ENCODE results near the gene HIF1AN.

Gene HIF1AN

DNA sequence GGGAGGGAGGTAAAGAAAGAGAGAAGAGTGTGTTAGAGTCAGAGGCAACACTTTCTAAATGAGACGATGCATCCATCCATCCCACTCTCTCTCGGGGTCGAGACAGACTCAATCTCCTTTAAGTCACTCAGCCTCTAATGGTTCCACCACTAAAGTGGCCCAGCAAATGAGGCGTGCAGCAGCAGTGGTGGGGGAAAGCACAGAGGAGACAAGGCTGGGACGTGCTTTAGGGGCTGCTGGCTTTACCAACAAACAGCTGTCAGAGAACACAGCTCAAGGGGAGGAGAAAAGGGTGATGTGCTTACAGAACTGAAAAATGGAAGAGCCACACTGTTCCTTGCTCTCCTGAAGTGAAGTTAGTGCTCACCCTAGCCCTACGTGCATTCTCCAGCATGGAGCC is 11.5 kb upstream of the HIF1AN start:
- peaks cover 26% of the 10 kb centered on the region for H3K27me3 ChIP-seq (ENCODE audit: insufficient read depth, low read length)
- H3K9ac ChIP-seq (ENCODE audit: low read depth, low read length) = no peak overlapping the region
- H3K4me3 ChIP-seq (ENCODE audit: low read length) = no peak overlapping the region
- peaks cover 50% of the 10 kb centered on the region for H3K36me3 ChIP-seq (ENCODE audit: insufficient read depth, low read depth, low read length)
- H3K9me3 ChIP-seq (ENCODE audit: insufficient read depth, low read depth, low read length) = no peaks in the 10 kb centered on the region
- H3K4me1 ChIP-seq (ENCODE audit: insufficient read depth, low read length) = 0 out of 2 replicates have a peak, but pooled peaks cover 6% of the 10 kb centered on the region
- H3K27ac ChIP-seq (ENCODE audit: low read length) = no peak overlapping the region

DNA sequence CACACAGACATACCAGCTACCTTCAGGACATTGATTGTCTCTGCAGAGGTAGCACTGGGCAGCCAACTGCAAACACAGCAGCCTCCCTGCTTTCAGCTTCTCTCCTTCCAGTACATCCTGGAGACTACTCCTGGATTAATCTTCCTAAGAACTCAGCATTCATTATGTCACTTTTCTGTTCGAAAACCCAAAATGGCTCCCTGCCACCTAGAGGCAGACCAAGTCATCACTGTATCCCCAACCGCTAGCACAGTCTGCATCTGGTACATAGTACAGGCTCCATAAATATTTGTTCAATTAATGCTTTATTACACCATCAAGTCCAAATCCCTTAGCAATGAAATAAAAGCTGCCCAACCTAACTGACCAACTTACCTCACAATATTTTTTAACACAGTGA is 11.1 kb upstream of the HIF1AN start:
- no peak overlapping the region for H3K27ac ChIP-seq (ENCODE audit: low read length)
- H3K36me3 ChIP-seq (ENCODE audit: insufficient read depth, low read depth, low read length) = peaks cover 50% of the 10 kb centered on the region
- H3K9me3 ChIP-seq (ENCODE audit: insufficient read depth, low read depth, low read length) = no peaks in the 10 kb centered on the region
- 0 out of 2 replicates have a peak, but pooled peaks cover 6% of the 10 kb centered on the region for H3K4me1 ChIP-seq (ENCODE audit: insufficient read depth, low read length)
- H3K4me3 ChIP-seq (ENCODE audit: low read length) = no peak overlapping the region
- no peak overlapping the region for H3K9ac ChIP-seq (ENCODE audit: low read depth, low read length)
- peaks cover 21% of the 10 kb centered on the region for H3K27me3 ChIP-seq (ENCODE audit: insufficient read depth, low read length)

DNA sequence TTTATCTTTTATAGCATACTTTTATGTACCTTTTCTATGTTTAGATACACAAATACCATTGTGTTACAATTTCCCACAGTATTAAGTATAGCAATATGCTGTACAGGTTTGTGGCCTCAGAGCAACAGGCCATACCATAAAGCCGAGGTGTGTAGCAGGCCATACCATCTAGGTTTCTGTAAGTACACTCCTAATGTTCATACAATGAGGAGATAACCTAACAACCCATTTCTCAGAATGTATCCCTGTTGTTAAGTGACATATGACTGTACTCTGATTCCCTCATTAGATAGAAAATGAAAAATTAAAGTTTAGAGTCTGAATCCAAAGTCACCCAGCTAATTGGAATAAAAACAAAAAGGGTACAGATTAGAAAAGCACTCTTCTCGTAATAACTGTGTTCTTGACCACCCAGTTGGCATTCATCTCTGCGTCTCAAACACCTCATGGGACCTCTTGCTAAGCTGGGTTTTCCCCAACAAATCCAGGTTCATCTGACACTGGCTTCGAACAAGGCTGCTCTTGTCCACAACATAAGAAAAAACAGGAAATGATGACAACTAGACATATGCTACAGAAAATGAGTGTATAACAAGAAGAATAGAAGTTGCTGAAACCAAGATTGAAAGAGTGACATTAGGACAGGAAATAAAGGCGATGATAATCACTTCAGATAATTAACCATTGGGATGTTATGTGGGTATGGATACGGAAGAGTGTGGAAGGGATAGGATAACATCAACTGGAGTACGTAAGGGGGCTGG is 7.4 kb upstream of the HIF1AN start:
- H3K4me1 ChIP-seq (ENCODE audit: insufficient read depth, low read length) = 0 out of 2 replicates have a peak, but pooled peaks cover 6% of the 10 kb centered on the region
- H3K9me3 ChIP-seq (ENCODE audit: insufficient read depth, low read depth, low read length) = no peaks in the 10 kb centered on the region
- peak overlapping the region; percentile 88 for H3K4me3 ChIP-seq (ENCODE audit: low read length)
- H3K9ac ChIP-seq (ENCODE audit: low read depth, low read length) = peak overlapping the region; percentile 89; the same call in 1 of the 2 replicates
- no peak overlapping the region for H3K27ac ChIP-seq (ENCODE audit: low read length)
- H3K27me3 ChIP-seq (ENCODE audit: insufficient read depth, low read length) = no peaks in the 10 kb centered on the region
- peaks cover 43% of the 10 kb centered on the region for H3K36me3 ChIP-seq (ENCODE audit: insufficient read depth, low read depth, low read length)

DNA sequence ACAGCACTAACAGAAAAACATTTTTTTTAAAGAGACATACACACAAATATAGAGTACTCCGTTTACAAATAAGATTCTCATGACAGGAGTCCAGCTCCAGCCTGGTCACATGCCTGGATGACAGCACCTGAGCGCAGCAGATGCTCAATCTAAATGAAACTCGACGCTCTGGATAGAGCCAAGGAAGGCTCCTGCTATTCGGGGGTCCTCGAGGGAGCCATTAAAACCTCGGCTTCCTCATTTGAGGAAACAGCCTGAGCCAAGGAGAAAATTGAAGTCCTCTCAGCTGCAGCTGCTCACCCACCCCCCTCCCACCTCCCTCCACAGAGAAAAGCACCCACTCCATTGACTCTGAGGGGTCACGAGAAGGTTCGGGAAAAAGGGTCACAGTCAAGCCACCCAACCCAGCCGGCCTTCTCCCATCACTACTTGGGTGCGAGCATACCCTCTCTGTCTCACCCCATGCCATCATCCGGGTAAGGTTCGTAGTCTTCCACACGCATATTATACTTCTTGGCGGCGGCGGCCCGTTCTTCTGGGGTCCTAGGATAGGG is 6.7 kb upstream of the HIF1AN start:
- Histone ChIP-seq H3K36me3 (ENCODE audit: insufficient read depth, low read depth, low read length) (peaks cover 36% of the 10 kb centered on the region), H3K27ac (ENCODE audit: low read length) (peak overlapping the region; percentile 1), H3K9me3 (ENCODE audit: insufficient read depth, low read depth, low read length) (no peaks in the 10 kb centered on the region), H3K9ac (ENCODE audit: low read depth, low read length) (peak overlapping the region; percentile 89; the same call in 1 of the 2 replicates), H3K27me3 (ENCODE audit: insufficient read depth, low read length) (no peaks in the 10 kb centered on the region), H3K4me3 (ENCODE audit: low read length) (peak overlapping the region; percentile 88), H3K4me1 (ENCODE audit: insufficient read depth, low read length) (0 out of 2 replicates have a peak, but pooled peaks cover 6% of the 10 kb centered on the region)

DNA sequence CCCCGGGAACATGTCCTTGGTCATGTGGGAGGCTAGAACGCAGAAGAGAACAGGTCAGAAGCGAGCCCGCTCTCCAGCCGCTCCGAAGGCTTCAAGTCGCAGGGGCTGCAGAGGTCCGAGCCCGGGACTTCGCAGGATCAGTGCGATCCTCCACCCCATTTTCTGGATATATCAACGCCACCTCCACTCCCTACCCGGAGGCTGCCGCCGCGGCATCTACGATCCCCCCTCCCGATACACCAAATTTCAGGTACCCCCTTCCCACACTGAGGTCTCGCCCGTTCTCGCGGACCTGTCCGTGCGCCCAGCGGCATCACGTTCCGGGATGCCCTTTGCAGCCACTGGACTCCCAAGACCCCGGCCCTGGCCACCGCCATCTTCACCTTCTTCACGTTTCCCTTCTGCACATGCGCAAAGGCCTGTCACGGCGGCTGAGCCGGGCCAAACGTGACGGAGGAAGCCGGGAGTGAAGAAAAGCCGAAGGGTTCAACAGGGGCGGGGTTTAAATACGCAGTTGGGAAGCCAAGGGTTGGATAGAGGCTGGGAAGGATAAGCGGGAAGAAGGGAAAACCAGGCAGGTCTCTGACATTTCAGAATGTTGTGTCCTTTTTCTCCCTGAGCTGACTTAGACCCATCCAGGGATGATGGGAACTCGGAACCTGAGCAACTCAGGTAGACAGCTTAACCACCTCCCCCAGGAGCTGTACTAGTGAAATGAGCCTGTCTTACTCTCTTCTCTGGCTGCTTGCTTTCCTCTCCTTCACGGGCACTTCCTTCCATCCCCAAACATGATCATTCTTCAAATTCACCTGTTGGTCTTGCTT is 6.1 kb upstream of the HIF1AN start, which contains the start of gene NDUFB8:
Gene NDUFB8, minus strand, starts transcription at position 397 of the 824 bp plus-strand sequence. Its CDS starts 20 bp downstream, at position 377.
- Histone ChIP-seq H3K4me3 (ENCODE audit: low read length) (peak within 1 kb of the TSS; percentile 88), H3K36me3 (ENCODE audit: insufficient read depth, low read depth, low read length) (peaks cover 29% of the 10 kb centered on the region), H3K9ac (ENCODE audit: low read depth, low read length) (peak within 1 kb of the TSS; percentile 89; the same call in 1 of the 2 replicates), H3K4me1 (ENCODE audit: insufficient read depth, low read length) (0 out of 2 replicates have a peak, but pooled peaks cover 6% of the 10 kb centered on the region), H3K9me3 (ENCODE audit: insufficient read depth, low read depth, low read length) (no peaks in the 10 kb centered on the region), H3K27me3 (ENCODE audit: insufficient read depth, low read length) (no peaks in the 10 kb centered on the region), H3K27ac (ENCODE audit: low read length) (peak within 1 kb of the TSS; percentile 40)

DNA sequence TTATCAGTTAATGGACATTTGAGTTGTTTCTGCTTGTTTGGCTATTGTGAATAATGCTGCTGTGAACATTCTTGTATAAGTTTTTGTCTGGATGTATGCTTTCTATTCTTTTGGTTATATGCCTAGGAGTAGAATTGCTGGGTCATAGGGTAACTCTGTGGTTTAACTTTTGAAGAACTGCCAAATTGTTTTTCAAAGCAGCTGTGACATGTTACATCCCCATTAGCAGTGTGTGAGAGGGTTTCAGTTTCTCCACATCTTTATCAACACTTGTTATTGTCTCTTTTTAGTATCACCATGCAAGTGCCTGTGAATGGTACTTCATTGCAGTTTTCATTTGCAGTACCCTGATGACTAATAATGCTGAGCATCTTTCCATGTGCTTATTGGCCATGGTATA is 4.0 kb upstream of the HIF1AN start:
- no peak overlapping the region for H3K4me3 ChIP-seq (ENCODE audit: low read length)
- H3K4me1 ChIP-seq (ENCODE audit: insufficient read depth, low read length) = peaks cover 11% of the 10 kb centered on the region; the same call in 1 of the 2 replicates
- peaks cover 8% of the 10 kb centered on the region for H3K36me3 ChIP-seq (ENCODE audit: insufficient read depth, low read depth, low read length)
- H3K9ac ChIP-seq (ENCODE audit: low read depth, low read length) = no peak overlapping the region
- H3K9me3 ChIP-seq (ENCODE audit: insufficient read depth, low read depth, low read length) = no peaks in the 10 kb centered on the region
- H3K27ac ChIP-seq (ENCODE audit: low read length) = no peak overlapping the region
- no peaks in the 10 kb centered on the region for H3K27me3 ChIP-seq (ENCODE audit: insufficient read depth, low read length)

DNA sequence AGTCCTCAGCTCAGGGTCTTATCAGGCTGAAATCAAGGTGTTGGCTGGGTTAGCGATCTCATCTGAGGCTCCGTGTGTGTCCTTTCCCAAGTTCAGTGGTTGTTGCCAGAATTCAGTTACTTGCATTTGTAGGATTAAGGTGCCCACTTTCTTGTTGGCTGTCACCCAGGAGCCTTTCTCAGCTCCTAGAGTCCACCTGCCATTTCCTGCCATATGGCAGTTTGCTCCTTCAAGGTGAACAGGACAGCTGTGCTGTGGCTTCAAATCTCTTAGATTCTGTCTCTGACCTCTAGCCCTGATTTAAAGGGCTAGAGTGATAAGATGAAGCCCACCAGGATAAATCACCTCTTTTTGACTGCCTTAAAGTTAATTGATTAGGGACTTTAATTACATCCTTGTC is 1.0 kb upstream of the HIF1AN start:
- H3K27me3 ChIP-seq (ENCODE audit: insufficient read depth, low read length) = no peaks in the 10 kb centered on the region
- no peak overlapping the region for H3K27ac ChIP-seq (ENCODE audit: low read length)
- no peaks in the 10 kb centered on the region for H3K9me3 ChIP-seq (ENCODE audit: insufficient read depth, low read depth, low read length)
- H3K4me1 ChIP-seq (ENCODE audit: insufficient read depth, low read length) = peaks cover 6% of the 10 kb centered on the region; the same call in 1 of the 2 replicates
- H3K36me3 ChIP-seq (ENCODE audit: insufficient read depth, low read depth, low read length) = peaks cover 26% of the 10 kb centered on the region
- H3K4me3 ChIP-seq (ENCODE audit: low read length) = no peak overlapping the region
- H3K9ac ChIP-seq (ENCODE audit: low read depth, low read length) = no peak overlapping the region

DNA sequence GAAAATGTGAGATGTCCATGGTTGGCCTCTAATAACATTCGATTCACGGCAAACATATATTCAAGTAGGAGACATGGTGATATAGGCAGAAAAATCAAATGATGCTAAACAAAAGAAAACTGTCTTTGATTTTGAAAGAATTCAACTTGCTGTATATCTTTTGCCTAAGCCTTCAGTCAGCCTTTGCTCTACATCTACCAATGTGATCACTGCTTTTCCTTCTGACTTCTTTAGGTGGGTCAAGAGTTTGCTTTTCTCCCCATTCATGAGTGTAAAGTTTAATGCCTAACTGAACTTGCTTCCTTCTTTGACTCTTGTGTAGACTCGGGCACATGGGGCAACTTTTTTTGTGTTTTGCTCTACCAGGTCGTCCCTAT is 417 bp upstream of the HIF1AN start:
- Histone ChIP-seq H3K27me3 (ENCODE audit: insufficient read depth, low read length) (no peaks in the 10 kb centered on the region), H3K4me3 (ENCODE audit: low read length) (peak overlapping the region; percentile 88; the same call in 1 of the 2 replicates), H3K9ac (ENCODE audit: low read depth, low read length) (no peak overlapping the region; the same call in 1 of the 2 replicates), H3K4me1 (ENCODE audit: insufficient read depth, low read length) (peaks cover 6% of the 10 kb centered on the region; the same call in 1 of the 2 replicates), H3K36me3 (ENCODE audit: insufficient read depth, low read depth, low read length) (peaks cover 30% of the 10 kb centered on the region), H3K9me3 (ENCODE audit: insufficient read depth, low read depth, low read length) (no peaks in the 10 kb centered on the region), H3K27ac (ENCODE audit: low read length) (no peak overlapping the region)

DNA sequence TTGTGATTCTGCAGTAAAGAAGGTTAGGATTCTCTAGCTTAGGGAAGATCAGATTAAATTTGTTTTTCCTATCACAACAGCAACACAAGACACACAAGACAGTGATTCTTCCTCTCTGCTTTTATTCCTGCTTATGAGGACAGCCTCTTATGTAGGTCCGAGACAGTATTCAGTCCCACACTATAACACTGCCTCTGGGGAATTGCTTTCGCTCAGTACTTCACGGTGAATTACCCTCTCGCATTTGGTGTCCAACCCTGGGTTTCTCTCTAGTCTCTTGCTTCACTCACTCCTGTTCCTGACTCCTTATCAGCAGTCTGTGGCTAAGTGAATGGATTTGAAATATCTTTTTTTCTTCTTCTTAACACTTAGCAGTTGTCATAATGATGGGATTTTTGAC is 1.7 kb downstream of the HIF1AN start:
- Histone ChIP-seq H3K36me3 (ENCODE audit: insufficient read depth, low read depth, low read length) (peaks cover 48% of the 10 kb centered on the region), H3K27me3 (ENCODE audit: insufficient read depth, low read length) (no peaks in the 10 kb centered on the region), H3K9ac (ENCODE audit: low read depth, low read length) (no peak overlapping the region), H3K4me1 (ENCODE audit: insufficient read depth, low read length) (peaks cover 6% of the 10 kb centered on the region; the same call in 1 of the 2 replicates), H3K27ac (ENCODE audit: low read length) (no peak overlapping the region), H3K9me3 (ENCODE audit: insufficient read depth, low read depth, low read length) (no peaks in the 10 kb centered on the region), H3K4me3 (ENCODE audit: low read length) (0 out of 2 replicates have a peak overlapping the region, but pooled peaks have one; percentile 18)

DNA sequence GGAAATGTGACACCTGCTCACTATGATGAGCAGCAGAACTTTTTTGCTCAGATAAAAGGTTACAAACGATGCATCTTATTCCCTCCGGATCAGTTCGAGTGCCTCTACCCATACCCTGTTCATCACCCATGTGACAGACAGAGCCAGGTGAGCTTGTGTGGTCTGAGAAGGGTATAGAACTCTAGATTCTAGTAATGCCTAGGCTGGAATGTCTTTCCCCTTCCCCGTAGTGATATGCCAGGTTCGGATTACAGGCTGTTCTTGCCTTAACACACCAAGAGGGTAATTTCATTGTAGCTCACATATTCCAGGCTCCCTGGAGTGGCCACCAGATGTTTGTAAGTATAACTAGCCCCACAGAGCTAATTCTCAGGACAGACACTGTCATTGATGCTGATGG is 9.2 kb downstream of the HIF1AN start:
- Histone ChIP-seq H3K4me1 (ENCODE audit: insufficient read depth, low read length) (no peaks in the 10 kb centered on the region), H3K27me3 (ENCODE audit: insufficient read depth, low read length) (no peaks in the 10 kb centered on the region), H3K4me3 (ENCODE audit: low read length) (no peak overlapping the region), H3K9ac (ENCODE audit: low read depth, low read length) (no peak overlapping the region), H3K9me3 (ENCODE audit: insufficient read depth, low read depth, low read length) (no peaks in the 10 kb centered on the region), H3K36me3 (ENCODE audit: insufficient read depth, low read depth, low read length) (peaks cover 94% of the 10 kb centered on the region), H3K27ac (ENCODE audit: low read length) (no peak overlapping the region)

DNA sequence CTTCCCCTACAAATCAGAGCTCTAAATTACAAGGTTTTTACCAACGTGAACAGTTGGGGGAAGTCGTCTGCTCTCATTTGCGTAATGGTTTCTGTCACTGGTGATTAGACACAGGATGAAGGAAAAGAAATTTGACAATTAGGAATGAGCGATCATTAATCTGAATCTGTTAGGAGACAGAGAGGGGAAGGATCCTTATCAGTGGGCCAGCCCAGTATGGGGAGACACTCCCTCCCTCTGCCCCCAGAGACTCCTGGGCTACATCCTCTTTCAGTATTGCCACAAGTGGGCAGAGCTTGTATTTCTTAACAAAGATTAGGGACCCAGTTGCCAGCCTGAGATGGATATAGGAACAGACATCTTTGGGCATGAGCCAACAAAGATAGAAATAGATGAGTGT is 15.5 kb downstream of the HIF1AN start:
- Histone ChIP-seq H3K27me3 (ENCODE audit: insufficient read depth, low read length) (no peaks in the 10 kb centered on the region), H3K36me3 (ENCODE audit: insufficient read depth, low read depth, low read length) (peaks cover 54% of the 10 kb centered on the region)

More for the DNA sequence above, 15.5 kb downstream of the HIF1AN start:
- H3K27ac ChIP-seq (ENCODE audit: low read length) = no peak overlapping the region
- no peaks in the 10 kb centered on the region for H3K4me1 ChIP-seq (ENCODE audit: insufficient read depth, low read length)
- H3K9me3 ChIP-seq (ENCODE audit: insufficient read depth, low read depth, low read length) = no peaks in the 10 kb centered on the region
- no peak overlapping the region for H3K9ac ChIP-seq (ENCODE audit: low read depth, low read length)
- no peak overlapping the region for H3K4me3 ChIP-seq (ENCODE audit: low read length)
